ENCODE measurements around the gene TEK.

DNA sequence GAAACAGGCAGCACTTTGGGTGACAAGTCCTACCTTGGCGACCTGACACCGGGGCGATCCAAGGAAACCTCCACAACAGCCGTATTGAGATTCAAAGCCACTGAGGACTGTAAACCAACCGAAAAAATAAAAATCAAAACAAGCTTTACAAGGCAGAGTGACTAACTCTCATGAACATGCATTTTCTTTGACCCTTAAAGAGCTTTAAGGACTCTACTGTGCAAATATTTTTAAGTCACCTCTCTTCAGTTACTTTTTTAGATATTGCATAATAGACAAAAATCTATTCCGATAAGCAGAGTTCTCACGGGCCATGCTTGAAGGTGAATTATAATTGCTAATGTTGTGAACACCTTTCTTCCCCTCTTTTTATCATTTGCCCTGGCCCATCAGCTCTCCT is 149.6 kb downstream of the TEK start:
- TF ChIP-seq, protein P1, sequence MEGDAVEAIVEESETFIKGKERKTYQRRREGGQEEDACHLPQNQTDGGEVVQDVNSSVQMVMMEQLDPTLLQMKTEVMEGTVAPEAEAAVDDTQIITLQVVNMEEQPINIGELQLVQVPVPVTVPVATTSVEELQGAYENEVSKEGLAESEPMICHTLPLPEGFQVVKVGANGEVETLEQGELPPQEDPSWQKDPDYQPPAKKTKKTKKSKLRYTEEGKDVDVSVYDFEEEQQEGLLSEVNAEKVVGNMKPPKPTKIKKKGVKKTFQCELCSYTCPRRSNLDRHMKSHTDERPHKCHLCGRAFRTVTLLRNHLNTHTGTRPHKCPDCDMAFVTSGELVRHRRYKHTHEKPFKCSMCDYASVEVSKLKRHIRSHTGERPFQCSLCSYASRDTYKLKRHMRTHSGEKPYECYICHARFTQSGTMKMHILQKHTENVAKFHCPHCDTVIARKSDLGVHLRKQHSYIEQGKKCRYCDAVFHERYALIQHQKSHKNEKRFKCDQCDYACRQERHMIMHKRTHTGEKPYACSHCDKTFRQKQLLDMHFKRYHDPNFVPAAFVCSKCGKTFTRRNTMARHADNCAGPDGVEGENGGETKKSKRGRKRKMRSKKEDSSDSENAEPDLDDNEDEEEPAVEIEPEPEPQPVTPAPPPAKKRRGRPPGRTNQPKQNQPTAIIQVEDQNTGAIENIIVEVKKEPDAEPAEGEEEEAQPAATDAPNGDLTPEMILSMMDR (IDR thresholded peaks at IDR 0.05; ENCODE audit: borderline replicate concordance, extremely low read depth, low read length, poor library complexity, severe bottlenecking), result no peak
- no peak for TF ChIP-seq EZH2 (IDR thresholded peaks at IDR 0.05; ENCODE audit: borderline replicate concordance, low read depth, low read length, severe bottlenecking)

Data from DND-41 (cell line).